KMS-11 (cell line): ENCODE measurements around the gene MTMR2.

Source experiments
- H2AFZ ChIP-seq: fragments of 200-600 bp; sonication (generic); 2 replicates; pipeline ENCODE4 v1.6.1; 2016; ENCODE audit warnings: antibody characterized with exemption, mixed run types, low read depth
- H3K27ac ChIP-seq: fragments of 200-600 bp; sonication (generic); 2 replicates; pipeline ENCODE4 v1.6.1; 2016; ENCODE audit warnings: mild to moderate bottlenecking, mixed run types
- H3K27me3 ChIP-seq: fragments of 200-600 bp; sonication (generic); 2 replicates; pipeline ENCODE4 v1.6.1; 2017; ENCODE audit warnings: mild to moderate bottlenecking, low read depth, mixed run types, moderate library complexity; ENCODE audit not compliant: insufficient read depth
- H3K36me3 ChIP-seq: fragments of 200-600 bp; sonication (generic); 2 replicates; pipeline ENCODE4 v1.6.1; 2017; ENCODE audit warnings: mild to moderate bottlenecking, mixed run types; ENCODE audit not compliant: insufficient read depth
- H3K4me1 ChIP-seq: fragments of 200-600 bp; sonication (generic); 2 replicates; pipeline ENCODE4 v1.6.1; 2016; ENCODE audit warnings: mild to moderate bottlenecking, low read depth, mixed run types; ENCODE audit not compliant: poor library complexity, severe bottlenecking
- H3K4me2 ChIP-seq: fragments of 200-600 bp; sonication (generic); 2 replicates; pipeline ENCODE4 v1.7.0; 2016; ENCODE audit warnings: mild to moderate bottlenecking, mixed run types
- H3K4me3 ChIP-seq: fragments of 200-600 bp; sonication (generic); IDR thresholded peaks from 2 replicates; pipeline ENCODE4 v1.6.1; 2017; ENCODE audit warnings: low read depth, low read length, mixed read lengths; ENCODE audit not compliant: insufficient read depth
- H3K79me2 ChIP-seq: fragments of 200-600 bp; sonication (generic); 2 replicates; pipeline ENCODE4 v1.6.1; 2016; ENCODE audit warnings: low read depth, mixed run types; ENCODE audit not compliant: insufficient read depth
- H3K9ac ChIP-seq: fragments of 200-600 bp; sonication (generic); 2 replicates; pipeline ENCODE4 v1.6.1; 2016; ENCODE audit warnings: mild to moderate bottlenecking, mixed run types
- H4K20me1 ChIP-seq: fragments of 200-600 bp; sonication (generic); 2 replicates; pipeline ENCODE4 v1.6.1; 2016; ENCODE audit warnings: mild to moderate bottlenecking, mixed run types; ENCODE audit not compliant: insufficient read depth
- TF ChIP-seq, protein P1 (sequence below): fragments of 200-600 bp; sonication (generic); conservative IDR thresholded peaks from 2 replicates; pipeline ENCODE4 v1.6.1; 2017; ENCODE audit warnings: low read depth, mild to moderate bottlenecking, antibody characterized with exemption, low read length, moderate library complexity, mixed read lengths

Gene MTMR2

DNA sequence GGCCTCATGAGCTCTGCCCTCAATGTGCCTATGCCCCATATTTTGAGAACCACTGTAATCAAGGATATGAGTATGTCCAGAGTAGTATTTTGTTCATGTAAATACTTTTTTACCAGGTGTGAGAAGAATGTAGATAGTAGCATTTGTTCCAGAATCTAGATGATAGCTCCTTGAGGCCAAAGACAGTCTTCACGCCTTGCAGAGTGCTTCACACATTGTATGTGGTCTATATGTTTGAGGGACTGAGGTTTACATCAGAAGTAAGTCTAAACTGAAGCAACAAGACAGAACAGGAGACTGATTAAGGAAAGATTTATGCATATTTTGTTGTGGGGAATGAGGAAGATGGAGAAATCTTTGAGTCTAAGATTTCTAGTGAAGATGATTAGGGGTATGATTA is 121.1 kb downstream of the MTMR2 start:
- TF ChIP-seq, protein P1, sequence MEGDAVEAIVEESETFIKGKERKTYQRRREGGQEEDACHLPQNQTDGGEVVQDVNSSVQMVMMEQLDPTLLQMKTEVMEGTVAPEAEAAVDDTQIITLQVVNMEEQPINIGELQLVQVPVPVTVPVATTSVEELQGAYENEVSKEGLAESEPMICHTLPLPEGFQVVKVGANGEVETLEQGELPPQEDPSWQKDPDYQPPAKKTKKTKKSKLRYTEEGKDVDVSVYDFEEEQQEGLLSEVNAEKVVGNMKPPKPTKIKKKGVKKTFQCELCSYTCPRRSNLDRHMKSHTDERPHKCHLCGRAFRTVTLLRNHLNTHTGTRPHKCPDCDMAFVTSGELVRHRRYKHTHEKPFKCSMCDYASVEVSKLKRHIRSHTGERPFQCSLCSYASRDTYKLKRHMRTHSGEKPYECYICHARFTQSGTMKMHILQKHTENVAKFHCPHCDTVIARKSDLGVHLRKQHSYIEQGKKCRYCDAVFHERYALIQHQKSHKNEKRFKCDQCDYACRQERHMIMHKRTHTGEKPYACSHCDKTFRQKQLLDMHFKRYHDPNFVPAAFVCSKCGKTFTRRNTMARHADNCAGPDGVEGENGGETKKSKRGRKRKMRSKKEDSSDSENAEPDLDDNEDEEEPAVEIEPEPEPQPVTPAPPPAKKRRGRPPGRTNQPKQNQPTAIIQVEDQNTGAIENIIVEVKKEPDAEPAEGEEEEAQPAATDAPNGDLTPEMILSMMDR, result no peak

DNA sequence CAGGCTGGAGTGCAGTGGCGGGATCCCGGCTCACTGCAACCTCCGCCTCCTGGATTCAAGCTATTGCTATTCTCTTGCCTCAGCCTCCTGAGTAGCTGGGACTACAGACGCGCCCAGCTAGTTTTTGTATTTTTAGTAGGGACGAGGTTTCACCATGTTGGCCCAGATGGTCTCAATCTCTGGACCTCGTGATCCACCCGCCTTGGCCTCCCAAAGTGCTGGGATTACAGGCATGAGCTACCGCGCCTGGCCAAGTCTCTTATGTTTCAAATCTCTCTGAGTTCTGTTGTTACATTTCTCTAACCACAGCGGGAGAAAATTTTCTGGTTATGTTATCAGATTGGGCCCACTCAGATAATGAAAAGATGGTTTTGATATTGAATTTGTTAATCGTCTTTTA is 123.5 kb downstream of the MTMR2 start:
- Histone ChIP-seq H3K27me3 (no peaks in the 10 kb centered on the region), H3K9ac (no peak overlapping the region), H2AFZ (no peak overlapping the region), H4K20me1 (no peaks in the 10 kb centered on the region), H3K36me3 (no peaks in the 10 kb centered on the region), H3K4me3 (no peak overlapping the region), H3K79me2 (no peaks in the 10 kb centered on the region; the same call in 1 of the 2 replicates), H3K27ac (no peak overlapping the region), H3K4me1 (no peaks in the 10 kb centered on the region), H3K4me2 (no peak overlapping the region)
- TF ChIP-seq, protein P1, result no peak

More for the DNA sequence above, 121.1 kb downstream of the MTMR2 start:
- Histone ChIP-seq H4K20me1 (no peaks in the 10 kb centered on the region), H3K27me3 (no peaks in the 10 kb centered on the region), H2AFZ (no peak overlapping the region), H3K9ac (no peak overlapping the region), H3K4me1 (no peaks in the 10 kb centered on the region), H3K36me3 (no peaks in the 10 kb centered on the region), H3K79me2 (no peaks in the 10 kb centered on the region), H3K27ac (no peak overlapping the region), H3K4me3 (no peak overlapping the region), H3K4me2 (no peak overlapping the region)

DNA sequence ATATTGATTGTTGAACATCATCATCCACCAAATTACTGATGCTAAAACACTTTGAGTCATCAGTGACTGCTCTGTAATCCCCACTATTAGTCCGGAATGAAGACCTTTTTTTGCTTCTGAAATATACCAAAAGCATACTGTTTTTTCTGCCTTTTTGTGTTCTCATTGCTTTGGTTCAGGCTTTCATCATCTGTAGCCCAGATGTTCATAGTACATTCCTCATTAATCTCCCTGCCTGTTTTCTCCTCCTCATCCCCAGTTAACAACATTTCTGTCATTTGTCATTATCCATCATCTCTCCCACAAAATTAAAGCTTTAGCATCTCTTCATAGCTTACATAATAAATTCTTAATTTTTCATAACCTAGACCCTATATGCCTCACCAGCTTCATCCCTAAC is 124.4 kb downstream of the MTMR2 start:
- TF ChIP-seq, protein P1, result no peak
- Histone ChIP-seq H3K36me3 (no peaks in the 10 kb centered on the region), H3K79me2 (no peaks in the 10 kb centered on the region; the same call in 1 of the 2 replicates)

GRCh38 chr11:95796501-95796900 is 127.4 kb downstream of the MTMR2 start:
- Histone ChIP-seq H3K79me2 (peaks cover 24% of the 10 kb centered on the region), H3K4me2 (no peak overlapping the region), H3K27ac (no peak overlapping the region), H2AFZ (no peak overlapping the region), H3K9ac (no peak overlapping the region), H3K36me3 (no peaks in the 10 kb centered on the region), H3K27me3 (no peaks in the 10 kb centered on the region), H3K4me3 (no peak overlapping the region), H4K20me1 (no peaks in the 10 kb centered on the region), H3K4me1 (peaks cover 10% of the 10 kb centered on the region)
- TF ChIP-seq, protein P1, result no peak

More for the DNA sequence above, 124.4 kb downstream of the MTMR2 start:
- Histone ChIP-seq H3K4me3 (no peak overlapping the region), H3K4me1 (no peaks in the 10 kb centered on the region), H3K27ac (no peak overlapping the region), H3K4me2 (no peak overlapping the region), H2AFZ (no peak overlapping the region), H3K9ac (no peak overlapping the region), H3K27me3 (no peaks in the 10 kb centered on the region), H4K20me1 (no peaks in the 10 kb centered on the region)
